Uterus (tissue), 2 donors: Measurements from ENCODE around the gene PIK3R3.

Experiments
- CTCF ChIP-seq, 4 experiments: fragments of 200-600 bp in 2 of 4; fragments of 450-650 bp in 2 of 4; sonication (generic) in 2 of 4; IDR thresholded peaks; one replicate each; pipeline ENCODE4 v1.5.1; 2016 to 2019; ENCODE audit warnings: antibody characterized with exemption in 4 of 4, mild to moderate bottlenecking in 2 of 4, moderate library complexity in 1 of 4
- POLR2A ChIP-seq, 2 donors: fragments of 450-650 bp; IDR thresholded peaks; one replicate each; pipeline ENCODE4 v1.6.1; 2016; ENCODE audit warnings: antibody characterized with exemption in 2 of 2, mild to moderate bottlenecking in 1 of 2, moderate library complexity in 1 of 2

GRCh38 chr1:46087891-46088290, 44.5 kb downstream of the PIK3R3 start:
- TF ChIP-seq CTCF (IDR thresholded peaks at IDR 0.05) (no peak), POLR2A (IDR thresholded peaks at IDR 0.05) (no peak)
